NT2/D1 (cell line): Measurements from ENCODE around the gene CLDN20.

Experiments used
- SUZ12 ChIP-seq: IDR thresholded peaks from 2 replicates; pipeline ENCODE4 v1.6.1; 2011; ENCODE audit not compliant: insufficient read length, insufficient read depth; ENCODE audit errors: extremely low read depth
- YY1 ChIP-seq: IDR thresholded peaks from 2 replicates; pipeline ENCODE4 v1.6.1; 2011; ENCODE audit not compliant: insufficient read length, insufficient read depth
- ZNF274 ChIP-seq: IDR thresholded peaks from 2 replicates; pipeline ENCODE4 v1.6.1; 2011; ENCODE audit warnings: mild to moderate bottlenecking, low read depth, low read length

DNA sequence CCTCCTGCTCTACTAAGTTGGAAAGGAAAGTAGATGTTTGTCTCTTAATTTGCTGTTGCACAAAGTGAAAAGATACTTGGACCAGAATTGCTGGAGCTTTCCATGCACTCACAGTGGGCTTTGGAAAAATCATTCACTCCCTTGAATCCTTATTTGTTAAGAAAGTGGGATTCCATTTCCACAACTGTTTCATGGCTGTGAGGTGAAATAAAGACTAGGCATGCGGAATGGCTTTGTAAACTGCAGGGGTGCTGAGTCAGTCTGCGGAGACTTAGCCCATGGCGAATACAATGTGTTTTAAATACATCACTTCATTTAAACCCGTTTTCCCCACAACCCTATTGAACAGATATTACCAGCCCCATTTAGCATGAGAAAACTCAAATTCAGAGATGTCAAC, 36.8 kb upstream of the CLDN20 start:
- TF ChIP-seq YY1 (no peak), ZNF274 (no peak), SUZ12 (no peak)
